Activated naive CD8-positive, alpha-beta T cell treated with anti-CD3 and anti-CD28 coated beads, Interleukin-2, amount 50 U/mL, for 24 hours (primary cell): ENCODE results near the gene FLT4.

Experiments
- ATAC-seq: fragments of 150-1000 bp; cut with Tn5 transposase; one replicate; pipeline ENCODE4 v1.10.0; 2021
- DNase-seq: peaks from one replicate; pipeline ENCODE4 v3.0.0; 2021
- H3K27ac Mint-ChIP-seq: one replicate; pipeline ENCODE4 v1.8.0; 2021; ENCODE audit warnings: mild to moderate bottlenecking, mixed read lengths
- H3K27me3 Mint-ChIP-seq: one replicate; pipeline ENCODE4 v1.8.0; 2021; ENCODE audit warnings: mixed read lengths
- H3K36me3 Mint-ChIP-seq: one replicate; pipeline ENCODE4 v1.8.0; 2021; ENCODE audit warnings: low read depth, mixed read lengths
- H3K4me1 Mint-ChIP-seq: one replicate; pipeline ENCODE4 v1.8.0; 2021; ENCODE audit warnings: mixed read lengths
- H3K4me3 Mint-ChIP-seq: one replicate; pipeline ENCODE4 v1.8.0; 2021; ENCODE audit warnings: mild to moderate bottlenecking, moderate library complexity, mixed read lengths
- H3K9me3 Mint-ChIP-seq: one replicate; pipeline ENCODE4 v1.8.0; 2021; ENCODE audit warnings: mixed read lengths

Gene FLT4

GRCh38 chr5:180603076-180603594 lies 46.3 kb downstream of the FLT4 start:
- DNase-seq = no peak
- Mint-ChIP-seq H3K9me3 (no peaks in the 10 kb centered on the region), H3K27ac (no peak overlapping the region), H3K36me3 (no peaks in the 10 kb centered on the region), H3K27me3 (no peaks in the 10 kb centered on the region), H3K4me1 (peaks cover 3% of the 10 kb centered on the region), H3K4me3 (no peak overlapping the region)
- ATAC-seq = no peak

DNA sequence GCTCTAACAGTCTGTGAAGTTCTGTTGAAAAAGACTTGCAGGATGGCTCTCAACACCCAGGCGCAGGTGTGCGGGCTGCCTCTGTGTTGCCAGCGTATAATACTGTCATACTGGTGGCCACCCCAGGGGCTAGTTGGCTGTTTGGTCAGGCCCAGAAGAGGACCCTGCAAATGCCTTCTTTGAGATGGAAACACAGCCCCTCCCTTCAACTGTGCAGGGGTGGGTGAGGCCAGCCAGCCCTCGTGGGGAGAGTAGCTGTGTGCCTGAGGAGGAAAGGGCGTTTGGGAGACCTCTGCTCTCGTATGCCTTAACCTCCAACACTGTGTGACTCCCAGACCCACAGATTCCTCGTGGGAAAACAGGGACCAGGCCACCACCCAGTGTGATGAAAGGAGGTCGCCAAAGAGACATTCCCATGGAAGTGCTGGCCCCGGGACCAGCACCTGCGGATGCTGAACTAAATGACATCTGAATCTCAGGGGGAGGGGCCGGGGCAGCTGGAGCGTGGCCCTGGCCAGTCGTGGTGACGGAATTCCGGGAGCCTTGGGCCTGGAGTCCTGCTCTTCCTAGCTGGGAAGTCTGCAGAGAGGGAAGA lies 46.8 kb downstream of the FLT4 start:
- Mint-ChIP-seq H3K27me3 (no peaks in the 10 kb centered on the region), H3K36me3 (no peaks in the 10 kb centered on the region), H3K27ac (no peak overlapping the region), H3K4me1 (peaks cover 3% of the 10 kb centered on the region), H3K4me3 (no peak overlapping the region), H3K9me3 (no peaks in the 10 kb centered on the region)
- DNase-seq (no peak), ATAC-seq (no peak)

- ATAC-seq = no peak
- H3K36me3 Mint-ChIP-seq = no peaks in the 10 kb centered on the region
- no peaks in the 10 kb centered on the region for H3K9me3 Mint-ChIP-seq
- no peak for DNase-seq
- peaks cover 3% of the 10 kb centered on the region for H3K4me1 Mint-ChIP-seq
- no peak overlapping the region for H3K4me3 Mint-ChIP-seq
- no peaks in the 10 kb centered on the region for H3K27me3 Mint-ChIP-seq
- H3K27ac Mint-ChIP-seq = no peak overlapping the region
Observed at GRCh38 chr5:180601591-180602480, 47.6 kb downstream of the FLT4 start.

DNA sequence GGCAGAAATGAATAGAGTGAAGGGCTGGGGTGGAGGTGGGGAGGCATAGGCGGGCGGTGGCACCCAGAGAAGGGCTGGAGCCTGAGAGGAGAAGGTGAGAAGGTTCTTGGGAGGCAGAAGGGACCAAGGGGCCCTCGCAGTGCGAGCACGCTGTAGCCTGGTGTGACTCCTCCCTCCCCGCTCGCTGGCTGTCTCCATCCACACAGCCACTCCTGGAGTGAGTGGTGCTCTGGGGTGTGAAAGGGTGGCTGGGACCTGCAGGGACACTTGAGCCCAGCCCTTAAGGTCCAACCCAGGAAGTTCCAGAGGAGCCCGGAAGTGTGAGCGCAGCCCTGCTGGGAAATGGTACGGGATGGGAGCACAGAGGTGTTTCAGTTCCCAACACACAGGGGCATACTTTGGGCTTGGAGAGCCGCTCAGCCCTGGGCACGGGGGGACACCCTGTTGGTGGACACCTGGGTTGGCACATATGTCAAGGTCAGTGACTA lies 48.8 kb downstream of the FLT4 start:
- ATAC-seq = no peak
- H3K27ac Mint-ChIP-seq = no peak overlapping the region

GRCh38 chr5:180599981-180600553 lies 49.3 kb downstream of the FLT4 start:
- Mint-ChIP-seq H3K9me3 (no peaks in the 10 kb centered on the region), H3K36me3 (no peaks in the 10 kb centered on the region), H3K27ac (no peak overlapping the region), H3K4me1 (no peaks in the 10 kb centered on the region), H3K4me3 (no peak overlapping the region), H3K27me3 (no peaks in the 10 kb centered on the region)
- ATAC-seq (no peak), DNase-seq (no peak)

More for the DNA sequence above, 48.8 kb downstream of the FLT4 start:
- Mint-ChIP-seq H3K4me1 (no peaks in the 10 kb centered on the region), H3K4me3 (no peak overlapping the region), H3K27me3 (no peaks in the 10 kb centered on the region), H3K36me3 (no peaks in the 10 kb centered on the region), H3K9me3 (no peaks in the 10 kb centered on the region)
- no peak for DNase-seq

DNA sequence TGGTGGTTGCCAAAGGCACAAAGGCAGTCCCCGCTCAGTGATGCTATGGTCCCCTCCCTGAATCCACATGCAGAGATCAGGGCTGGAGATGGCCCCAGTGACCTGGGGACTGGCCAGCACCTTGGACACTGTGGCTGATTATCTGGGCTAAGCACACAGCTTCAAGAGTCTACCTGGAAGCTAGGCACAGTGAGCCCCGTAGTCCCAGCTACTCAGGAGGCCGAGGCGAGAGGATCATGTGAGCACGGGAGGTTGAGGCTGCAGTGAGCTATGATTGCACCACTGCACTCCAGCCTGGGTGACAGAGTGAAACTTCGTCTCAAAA lies 49.8 kb downstream of the FLT4 start:
- H3K4me1 Mint-ChIP-seq = no peaks in the 10 kb centered on the region
- ATAC-seq (no peak), DNase-seq (no peak)
- no peak overlapping the region for H3K27ac Mint-ChIP-seq
- no peaks in the 10 kb centered on the region for H3K9me3 Mint-ChIP-seq
- no peaks in the 10 kb centered on the region for H3K36me3 Mint-ChIP-seq
- H3K27me3 Mint-ChIP-seq = no peaks in the 10 kb centered on the region
- H3K4me3 Mint-ChIP-seq = no peak overlapping the region

DNA sequence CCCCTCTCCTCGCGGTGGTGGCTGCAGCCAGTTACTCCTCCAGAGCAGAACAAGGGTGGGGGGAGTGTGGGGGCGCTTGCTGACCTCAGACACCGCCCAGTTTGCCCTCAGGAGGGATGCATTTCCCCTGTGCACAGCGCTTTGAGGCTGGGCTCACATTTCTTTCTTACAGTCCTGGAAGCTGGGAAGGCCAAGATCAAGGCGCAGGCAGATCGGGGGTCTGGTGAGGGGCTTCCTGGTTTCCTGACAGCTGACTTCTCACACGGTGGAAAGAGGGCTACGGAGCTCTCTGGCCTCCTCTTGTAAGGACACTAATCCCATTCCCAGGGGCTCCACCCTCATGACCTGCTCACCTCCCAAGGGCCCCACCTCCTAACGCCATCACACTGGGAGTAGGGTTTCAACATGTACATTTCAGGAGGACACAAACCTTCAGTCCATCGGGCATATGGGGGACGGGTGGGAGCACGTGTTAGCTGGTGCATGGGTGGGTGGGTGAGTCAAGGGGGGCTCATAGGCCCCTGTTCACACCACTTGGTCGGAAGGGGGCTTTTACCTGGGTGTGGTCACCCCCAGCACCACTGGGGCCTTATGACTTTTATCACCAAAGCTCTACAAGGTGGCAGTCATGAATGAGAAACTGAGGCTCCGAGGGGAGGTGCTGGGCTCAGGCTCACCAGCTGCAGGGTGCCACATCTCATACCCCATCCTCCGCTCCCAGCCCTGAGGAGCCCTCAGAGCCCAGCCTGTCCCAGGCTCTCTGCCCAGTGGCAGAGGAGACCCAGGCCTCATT lies 50.4 kb downstream of the FLT4 start:
- Mint-ChIP-seq H3K36me3 (no peaks in the 10 kb centered on the region), H3K4me3 (no peak overlapping the region), H3K4me1 (no peaks in the 10 kb centered on the region), H3K9me3 (no peaks in the 10 kb centered on the region), H3K27ac (no peak overlapping the region), H3K27me3 (peaks cover 3% of the 10 kb centered on the region)
- DNase-seq (no peak), ATAC-seq (no peak)

GRCh38 chr5:180598316-180598701 lies 51.1 kb downstream of the FLT4 start:
- no peaks in the 10 kb centered on the region for H3K4me1 Mint-ChIP-seq
- no peak for DNase-seq
- H3K9me3 Mint-ChIP-seq = no peaks in the 10 kb centered on the region
- no peak overlapping the region for H3K27ac Mint-ChIP-seq
- peaks cover 8% of the 10 kb centered on the region for H3K27me3 Mint-ChIP-seq
- H3K36me3 Mint-ChIP-seq = no peaks in the 10 kb centered on the region
- no peak for ATAC-seq
- no peak overlapping the region for H3K4me3 Mint-ChIP-seq

- no peaks in the 10 kb centered on the region for H3K9me3 Mint-ChIP-seq
- no peaks in the 10 kb centered on the region for H3K36me3 Mint-ChIP-seq
- ATAC-seq (no peak), DNase-seq (no peak)
- H3K4me1 Mint-ChIP-seq = peaks cover 5% of the 10 kb centered on the region
- H3K4me3 Mint-ChIP-seq = no peak overlapping the region
- H3K27me3 Mint-ChIP-seq = peaks cover 22% of the 10 kb centered on the region
- H3K27ac Mint-ChIP-seq = no peak overlapping the region
Observed at GRCh38 chr5:180596668-180597231, 52.6 kb downstream of the FLT4 start.

DNA sequence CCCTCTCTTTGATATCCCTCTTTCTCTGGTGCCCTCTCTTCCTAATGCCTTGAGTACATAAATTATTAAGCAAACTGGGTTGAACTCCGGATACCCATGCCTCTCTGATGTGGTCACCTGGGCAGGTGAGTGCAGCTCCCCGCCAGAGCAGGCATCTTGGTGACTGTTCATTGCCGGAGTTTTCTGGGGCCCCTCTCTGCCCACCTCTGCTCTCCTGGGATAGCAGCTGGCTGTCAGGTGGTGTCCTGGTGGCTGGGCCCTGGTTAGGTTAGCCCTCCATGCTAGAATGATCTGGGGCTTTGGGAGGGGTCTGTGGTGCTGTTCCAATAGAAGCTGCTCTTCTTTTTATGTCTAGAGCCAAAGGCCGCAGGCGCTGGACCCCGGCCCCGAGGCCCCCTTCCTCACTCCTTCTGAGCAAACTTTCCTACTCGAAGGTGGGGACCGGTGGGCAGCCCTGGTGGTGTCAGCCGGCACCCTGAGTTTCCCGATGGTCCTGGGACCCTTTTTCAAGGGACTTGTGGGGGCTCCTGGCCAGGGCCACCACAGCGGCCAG lies 53.2 kb downstream of the FLT4 start:
- Mint-ChIP-seq H3K4me1 (peaks cover 5% of the 10 kb centered on the region), H3K27me3 (peaks cover 22% of the 10 kb centered on the region), H3K27ac (no peak overlapping the region), H3K9me3 (no peaks in the 10 kb centered on the region), H3K36me3 (no peaks in the 10 kb centered on the region), H3K4me3 (no peak overlapping the region)
- no peak for ATAC-seq
- no peak for DNase-seq

DNA sequence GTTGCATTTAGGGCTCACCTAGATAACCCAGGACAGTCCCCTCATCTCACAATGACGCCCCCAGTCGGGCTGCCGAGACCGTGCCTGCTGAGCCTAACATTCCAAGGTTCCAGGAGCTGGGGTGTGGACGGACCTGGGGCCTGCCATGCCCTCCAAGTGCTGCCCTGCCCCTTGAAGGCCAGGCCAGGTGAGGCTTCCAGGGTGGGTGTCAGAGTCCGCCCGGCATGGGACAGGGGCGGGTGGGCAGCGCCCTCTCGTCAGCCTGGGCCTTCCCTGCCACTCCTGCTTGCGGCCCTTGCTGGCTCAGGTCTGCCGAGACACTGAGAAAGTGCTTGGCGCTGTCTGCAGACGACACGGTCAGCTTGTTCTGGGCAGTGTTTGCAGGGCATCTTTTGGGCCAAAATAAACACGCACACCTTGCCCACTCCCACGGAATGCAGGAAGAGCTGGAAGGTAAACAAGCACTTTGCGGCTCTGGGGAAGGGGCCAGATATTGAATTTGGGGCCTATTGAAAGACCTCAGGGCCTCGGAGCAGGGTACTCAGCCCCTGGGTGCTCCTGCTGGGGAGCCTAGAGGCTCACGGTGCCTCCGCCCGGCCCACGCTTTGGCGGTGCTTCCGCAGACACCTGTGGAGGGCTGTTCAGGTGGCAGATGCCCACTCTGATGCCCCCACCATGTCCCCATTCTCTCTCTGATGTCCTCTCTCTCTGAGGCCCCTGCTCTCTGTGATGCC lies 53.9 kb downstream of the FLT4 start:
- ATAC-seq (no peak), DNase-seq (no peak)
- no peak overlapping the region for H3K4me3 Mint-ChIP-seq
- peaks cover 5% of the 10 kb centered on the region for H3K4me1 Mint-ChIP-seq
- H3K27ac Mint-ChIP-seq = no peak overlapping the region
- H3K36me3 Mint-ChIP-seq = no peaks in the 10 kb centered on the region
- H3K9me3 Mint-ChIP-seq = no peaks in the 10 kb centered on the region
- peaks cover 22% of the 10 kb centered on the region for H3K27me3 Mint-ChIP-seq

DNA sequence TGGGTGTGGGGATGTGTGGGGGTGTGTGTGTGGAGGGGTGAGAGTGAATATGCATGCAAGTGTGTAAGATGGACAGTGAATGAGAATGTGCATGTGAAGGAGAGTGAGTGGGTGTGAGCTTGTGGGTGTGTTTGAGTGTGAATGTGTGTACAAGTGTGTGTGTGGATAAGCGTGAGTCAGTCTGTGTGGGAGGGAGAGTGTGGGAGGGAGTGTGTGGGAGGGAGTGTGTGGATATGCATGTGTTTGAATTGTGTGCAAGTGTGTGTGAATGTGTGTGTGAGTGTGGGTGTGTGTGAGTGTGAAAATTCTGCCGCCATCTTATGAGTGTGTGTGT lies 54.4 kb downstream of the FLT4 start:
- peaks cover 22% of the 10 kb centered on the region for H3K27me3 Mint-ChIP-seq
- ATAC-seq (no peak), DNase-seq (no peak)
- H3K27ac Mint-ChIP-seq = no peak overlapping the region
- H3K4me1 Mint-ChIP-seq = peaks cover 5% of the 10 kb centered on the region
- H3K9me3 Mint-ChIP-seq = no peaks in the 10 kb centered on the region
- no peak overlapping the region for H3K4me3 Mint-ChIP-seq
- H3K36me3 Mint-ChIP-seq = no peaks in the 10 kb centered on the region

- DNase-seq (no peak), ATAC-seq (peak; percentile 34)
- no peaks in the 10 kb centered on the region for H3K36me3 Mint-ChIP-seq
- H3K4me1 Mint-ChIP-seq = peaks cover 7% of the 10 kb centered on the region
- H3K9me3 Mint-ChIP-seq = no peaks in the 10 kb centered on the region
- no peak overlapping the region for H3K27ac Mint-ChIP-seq
- no peak overlapping the region for H3K4me3 Mint-ChIP-seq
- H3K27me3 Mint-ChIP-seq = peaks cover 26% of the 10 kb centered on the region
Observed at GRCh38 chr5:180594311-180595045, 54.9 kb downstream of the FLT4 start.
